Kidney (tissue), 14 donors: ENCODE measurements around the gene LHFPL3. TPM values are rescaled to one million over a fixed set of nuclear protein-coding genes. Genes with fewer than 3 reads are reported as not detected.

ENCODE experiments used
- DNase-seq, 5 donors: peaks; one replicate each; pipeline ENCODE4 v3.0.0-alpha.2; 2013 to 2020
- FAIRE-seq: peaks from 2 replicates; lab custom pipeline; 2012; peaks lifted over from hg19 to GRCh38; lab: Jason Lieb, UNC
- H3K27ac ChIP-seq, 2 donors: one replicate each; pipeline ENCODE4 v1.7.0; 2013; ENCODE audit warnings: low read depth in 2 of 2, low read length in 2 of 2, inconsistent platforms in 1 of 2
- H3K27me3 ChIP-seq: one replicate; pipeline ENCODE4 v1.7.1; 2013; ENCODE audit warnings: low read length, inconsistent platforms; ENCODE audit not compliant: control insufficient read depth, insufficient read depth
- H3K36me3 ChIP-seq, 3 donors: one replicate each; pipeline versions ENCODE4 v1.7.0 to v1.7.1; 2013; ENCODE audit warnings: low read length in 3 of 3, control low read depth in 1 of 3, inconsistent platforms in 1 of 3; ENCODE audit not compliant: insufficient read depth in 3 of 3, control insufficient read depth in 2 of 3
- H3K4me1 ChIP-seq, 3 donors: one replicate each; pipeline versions ENCODE4 v1.7.0 to v1.7.1; 2013; ENCODE audit warnings: low read length in 3 of 3, inconsistent platforms in 1 of 3, low read depth in 1 of 3; ENCODE audit not compliant: control insufficient read depth in 2 of 3, insufficient read depth in 2 of 3
- H3K4me3 ChIP-seq, 3 donors: one replicate each; pipeline versions ENCODE4 v1.7.0 to v1.8.1; 2013; ENCODE audit warnings: low read length in 3 of 3, control low read depth in 1 of 3, inconsistent platforms in 1 of 3
- H3K9ac ChIP-seq, 3 donors: one replicate each; pipeline versions ENCODE4 v1.7.0 to v1.7.1; 2013; ENCODE audit warnings: low read length in 3 of 3, control low read depth in 1 of 3, inconsistent platforms in 1 of 3
- H3K9me3 ChIP-seq, 3 donors: one replicate each; pipeline versions ENCODE4 v1.7.0 to v1.7.1; 2013; ENCODE audit warnings: low read length in 3 of 3, control low read depth in 1 of 3, inconsistent platforms in 1 of 3; ENCODE audit not compliant: control insufficient read depth in 2 of 3, insufficient read depth in 1 of 3
- CTCF ChIP-seq: IDR thresholded peaks from 3 replicates; pipeline ENCODE4 v1.5.1; 2012; ENCODE audit warnings: mild to moderate bottlenecking, moderate library complexity, borderline replicate concordance; ENCODE audit not compliant: insufficient read depth; ENCODE audit errors: extremely low read depth
- intact Hi-C: fragments of 100-400 bp; cut with DNase I; formaldehyde crosslinking; loops from one replicate; pipeline ENCODE4 v1.11.1; 2022
- polyA plus RNA-seq: library from polyadenylated mRNA; stranded (reverse); fragments of 350-450 nt; fragmentation: Illumina TruSeq; extraction: RNeasy Lipid Tissue Mini Kit (QIAGEN cat#74804); gene quantifications from one replicate; pipeline ENCODE4 v1.2.3, GENCODE V29; 2014; ENCODE audit warnings: low read depth, low replicate concordance; ENCODE audit not compliant: insufficient read depth
- total RNA-seq: library from RNA; stranded (reverse); fragmentation: NEBNext Ultra II Directional; extraction: Animal tissue kit (Norgen Biotek cat#: 25700); gene quantifications from one replicate; pipeline ENCODE4 v1.2.1, GENCODE V29; 2021
- donor health status: control.
- donor health status: control.
- donor health status: control.
- donor health status: control.
- donor health status: control.
- donor health status: DM: yes; HTN: yes; CAD: no.
- donor health status: Normal renal cell carcinoma (clear cell type).

LHFPL3 gene
- total and polyA plus RNA-seq, 2 donors from 2014 or later: not detected

- FAIRE-seq (no peak), DNase-seq (no peak)
- Histone ChIP-seq H3K4me1 (no peaks in the 10 kb centered on the region), H3K36me3 (no peaks in the 10 kb centered on the region), H3K9me3 (no peaks in the 10 kb centered on the region), H3K9ac (no peak overlapping the region), H3K27ac (no peak overlapping the region), H3K4me3 (no peak overlapping the region), H3K27me3 (no peaks in the 10 kb centered on the region)
- TF ChIP-seq CTCF: no peak
- intact Hi-C loops: no loop called here
These were observed 299.6 kb downstream of the LHFPL3 start for GRCh38 chr7:104628017-104628416.

- Histone ChIP-seq H3K4me3 (no peak overlapping the region), H3K4me1 (no peaks in the 10 kb centered on the region), H3K9ac (no peak overlapping the region), H3K27ac (no peak overlapping the region), H3K9me3 (no peaks in the 10 kb centered on the region), H3K27me3 (no peaks in the 10 kb centered on the region), H3K36me3 (no peaks in the 10 kb centered on the region)
- FAIRE-seq: no peak
- intact Hi-C loops: no loop called here
- no peak for DNase-seq
- no peak for TF ChIP-seq CTCF
These were observed 301.0 kb downstream of the LHFPL3 start for GRCh38 chr7:104629408-104629807.

GRCh38 chr7:104640506-104640905 lies 312.1 kb downstream of the LHFPL3 start:
- Histone ChIP-seq H3K9ac (no peak overlapping the region), H3K4me1 (no peaks in the 10 kb centered on the region), H3K9me3 (no peaks in the 10 kb centered on the region), H3K4me3 (no peak overlapping the region), H3K27me3 (no peaks in the 10 kb centered on the region), H3K36me3 (no peaks in the 10 kb centered on the region), H3K27ac (no peak overlapping the region)
- TF ChIP-seq CTCF: no peak
- intact Hi-C loops: no loop called here
- no peak for DNase-seq
- no peak for FAIRE-seq

GRCh38 chr7:104642560-104642959 lies 314.2 kb downstream of the LHFPL3 start:
- no peak overlapping the region for H3K9ac ChIP-seq
- FAIRE-seq (no peak), DNase-seq (no peak)
- no peaks in the 10 kb centered on the region for H3K9me3 ChIP-seq
- H3K27ac ChIP-seq: no peak overlapping the region
- H3K4me1 ChIP-seq: no peaks in the 10 kb centered on the region
- TF ChIP-seq CTCF: no peak
- intact Hi-C loops: no loop called here
- H3K36me3 ChIP-seq: no peaks in the 10 kb centered on the region
- no peaks in the 10 kb centered on the region for H3K27me3 ChIP-seq
- no peak overlapping the region for H3K4me3 ChIP-seq
